KOPT-K1 (cell line): ENCODE measurements around the gene PRDX5.
"Not testable (repeated sequence)": the region's sequence is repeated elsewhere in the genome, so short reads cannot be mapped to it uniquely, and the experiment has no call there.

Source experiments
- H3K27ac ChIP-seq: fragments of 200-600 bp; sonication (generic); 2 replicates; pipeline ENCODE4 v1.5.1; 2016; ENCODE audit warnings: antibody characterized with exemption, mild to moderate bottlenecking, low read depth, low read length; ENCODE audit not compliant: poor library complexity, severe bottlenecking
- H3K36me3 ChIP-seq: fragments of 200-600 bp; sonication (generic); 2 replicates; pipeline ENCODE4 v1.5.1; 2017; ENCODE audit warnings: antibody characterized with exemption, mild to moderate bottlenecking, low read length, moderate library complexity; ENCODE audit not compliant: insufficient read depth
- H3K9me3 ChIP-seq: fragments of 200-600 bp; sonication (generic); 2 replicates; pipeline ENCODE4 v1.5.1; 2017; ENCODE audit warnings: antibody characterized with exemption, low read length, mild to moderate bottlenecking; ENCODE audit not compliant: insufficient read depth, poor library complexity, severe bottlenecking

PRDX5 gene

DNA sequence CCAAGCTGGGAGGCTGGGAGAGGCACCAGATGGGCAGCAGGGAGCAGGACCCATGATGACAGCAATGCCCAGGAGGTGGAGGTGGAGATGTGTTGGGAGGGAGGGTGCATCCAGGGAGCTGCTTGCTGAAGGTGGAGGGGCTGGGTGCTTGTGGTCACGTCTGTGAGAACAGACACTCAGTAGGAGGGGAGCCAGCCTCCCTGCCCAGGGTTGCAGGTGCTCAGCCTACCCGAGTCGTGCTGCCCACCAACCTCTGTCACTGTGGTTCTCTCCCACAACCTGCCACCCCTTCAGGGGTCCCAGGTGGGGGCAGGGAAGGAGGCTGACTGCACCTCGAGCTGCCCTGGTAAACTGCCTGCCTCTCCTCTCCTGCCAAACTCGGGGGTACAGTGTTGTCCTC lies 5.5 kb downstream of the PRDX5 start:
- Histone ChIP-seq H3K36me3 (peaks cover 20% of the 10 kb centered on the region; the same call in 1 of the 2 replicates), H3K27ac (peak overlapping the region; percentile 79), H3K9me3 (no peaks in the 10 kb centered on the region)

DNA sequence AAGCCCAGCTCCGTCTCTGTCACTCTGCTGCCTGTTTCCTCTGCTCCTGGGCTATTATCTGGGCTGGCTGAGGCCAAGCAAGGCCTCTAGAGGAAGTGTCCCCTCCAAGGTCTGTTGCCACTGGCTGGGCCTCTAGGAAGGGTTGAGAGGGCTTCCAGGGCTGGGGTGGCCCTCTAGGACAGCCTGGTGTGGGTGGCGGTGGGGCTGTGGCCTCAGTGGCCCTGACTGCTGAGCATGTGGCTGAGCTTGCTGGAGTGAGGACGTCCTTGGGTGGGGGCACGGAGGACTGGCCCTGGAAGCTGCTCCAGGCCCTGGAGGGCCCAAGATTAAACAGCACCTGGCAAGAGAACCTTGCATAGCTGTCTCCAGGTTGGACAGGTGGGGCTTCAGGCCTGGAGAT lies 6.1 kb downstream of the PRDX5 start:
- H3K36me3 ChIP-seq, result peaks cover 20% of the 10 kb centered on the region; the same call in 1 of the 2 replicates
- H3K9me3 ChIP-seq, result not testable (repeated sequence)
- peak overlapping the region; percentile 79 for H3K27ac ChIP-seq

GRCh38 chr11:64324692-64325469 lies 7.0 kb downstream of the PRDX5 start:
- Histone ChIP-seq H3K27ac (no peak overlapping the region), H3K9me3 (no peaks in the 10 kb centered on the region)

GRCh38 chr11:64327375-64327774 lies 9.5 kb downstream of the PRDX5 start:
- H3K9me3 ChIP-seq, result no peaks in the 10 kb centered on the region
- no peak overlapping the region for H3K27ac ChIP-seq
- peaks cover 3% of the 10 kb centered on the region; the same call in 1 of the 2 replicates for H3K36me3 ChIP-seq

More at GRCh38 chr11:64324692-64325469, 7.0 kb downstream of the PRDX5 start:
- peaks cover 20% of the 10 kb centered on the region; the same call in 1 of the 2 replicates for H3K36me3 ChIP-seq

- Histone ChIP-seq H3K27ac (no peak overlapping the region), H3K36me3 (no peaks in the 10 kb centered on the region), H3K9me3 (no peaks in the 10 kb centered on the region)
Observed at GRCh38 chr11:64327993-64328392, 10.1 kb downstream of the PRDX5 start.

DNA sequence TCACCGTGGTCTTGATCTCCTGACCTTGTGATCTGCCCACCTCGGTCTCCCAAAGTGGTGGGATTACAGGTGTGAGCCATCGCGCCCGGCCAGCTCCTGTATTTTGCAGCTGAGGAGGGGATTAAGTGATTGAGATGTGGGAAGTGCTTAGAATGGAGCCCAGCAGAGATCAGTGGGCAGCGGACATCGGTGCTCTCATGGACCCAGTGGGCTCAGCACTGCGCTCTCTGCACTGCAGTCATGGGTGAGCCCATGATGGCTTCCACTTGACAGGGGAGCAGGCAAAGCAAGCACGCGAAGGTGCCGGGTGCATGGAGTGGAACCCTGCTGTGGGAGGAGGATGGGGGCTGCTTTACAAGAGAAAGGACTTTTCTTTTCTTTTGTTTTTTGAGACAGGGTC lies 13.0 kb downstream of the PRDX5 start:
- Histone ChIP-seq H3K9me3 (no peaks in the 10 kb centered on the region), H3K36me3 (no peaks in the 10 kb centered on the region), H3K27ac (no peak overlapping the region)

GRCh38 chr11:64331569-64332371 lies 13.8 kb downstream of the PRDX5 start:
- Histone ChIP-seq H3K36me3 (no peaks in the 10 kb centered on the region), H3K27ac (peak overlapping the region; percentile 6), H3K9me3 (no peaks in the 10 kb centered on the region)

- H3K27ac ChIP-seq, result no peak overlapping the region
- H3K36me3 ChIP-seq, result peaks cover 7% of the 10 kb centered on the region
- H3K9me3 ChIP-seq, result no peaks in the 10 kb centered on the region
Observed at GRCh38 chr11:64333556-64333955, 15.6 kb downstream of the PRDX5 start.

GRCh38 chr11:64334764-64335735 lies 17.1 kb downstream of the PRDX5 start:
- H3K9me3 ChIP-seq, result no peaks in the 10 kb centered on the region
- no peak overlapping the region for H3K27ac ChIP-seq
- peaks cover 7% of the 10 kb centered on the region for H3K36me3 ChIP-seq

GRCh38 chr11:64337538-64338249 lies 19.8 kb downstream of the PRDX5 start:
- Histone ChIP-seq H3K27ac (no peak overlapping the region), H3K36me3 (peaks cover 7% of the 10 kb centered on the region), H3K9me3 (no peaks in the 10 kb centered on the region)

DNA sequence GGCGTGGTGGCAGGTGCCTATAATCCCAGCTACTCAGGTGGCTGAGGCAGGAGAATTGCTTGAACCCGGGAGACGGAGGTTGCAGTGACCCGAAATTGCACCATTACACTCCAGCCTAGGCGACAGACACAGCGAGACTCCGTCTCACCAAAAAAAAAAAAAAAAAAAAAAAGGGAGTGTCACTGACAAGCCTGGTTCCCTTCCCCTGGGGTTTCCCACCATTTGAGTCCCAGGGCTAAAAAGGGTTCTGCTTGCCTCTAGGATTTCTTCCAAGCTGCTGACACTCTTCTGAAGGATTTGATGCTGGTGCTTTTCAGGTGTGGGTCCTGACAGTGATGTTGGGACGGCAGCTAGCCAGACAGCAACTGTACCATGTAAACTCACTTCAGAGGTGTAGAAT lies 20.8 kb downstream of the PRDX5 start:
- Histone ChIP-seq H3K36me3 (peaks cover 10% of the 10 kb centered on the region), H3K9me3 (no peaks in the 10 kb centered on the region), H3K27ac (peak overlapping the region; percentile 81)

- Histone ChIP-seq H3K9me3 (no peaks in the 10 kb centered on the region), H3K36me3 (peaks cover 16% of the 10 kb centered on the region), H3K27ac (peak overlapping the region; percentile 81)
Observed at GRCh38 chr11:64339286-64339685, 21.4 kb downstream of the PRDX5 start.

- peaks cover 18% of the 10 kb centered on the region for H3K36me3 ChIP-seq
- peak within 1 kb of the TSS; percentile 81 for H3K27ac ChIP-seq
Observed at GRCh38 chr11:64339754-64340408, 22.0 kb downstream of the PRDX5 start, which contains the start of gene CCDC88B. Gene CCDC88B, plus strand, starts transcription at chr11:64340204. Its CDS starts 63 bp downstream, at chr11:64340267.

More at GRCh38 chr11:64339754-64340408, 22.0 kb downstream of the PRDX5 start, which contains the start of gene CCDC88B:
- no peaks in the 10 kb centered on the region for H3K9me3 ChIP-seq
